Fibroblast of skin of right biceps (primary cell): ENCODE data around the gene C19orf81.

ENCODE experiments used
- DNase-seq: peaks from one replicate; pipeline ENCODE4 v3.0.0-alpha.2; 2013

The C19orf81 gene

GRCh38 chr19:50686310-50687032 is 37.2 kb downstream of the C19orf81 start:
- DNase-seq: no peak

DNA sequence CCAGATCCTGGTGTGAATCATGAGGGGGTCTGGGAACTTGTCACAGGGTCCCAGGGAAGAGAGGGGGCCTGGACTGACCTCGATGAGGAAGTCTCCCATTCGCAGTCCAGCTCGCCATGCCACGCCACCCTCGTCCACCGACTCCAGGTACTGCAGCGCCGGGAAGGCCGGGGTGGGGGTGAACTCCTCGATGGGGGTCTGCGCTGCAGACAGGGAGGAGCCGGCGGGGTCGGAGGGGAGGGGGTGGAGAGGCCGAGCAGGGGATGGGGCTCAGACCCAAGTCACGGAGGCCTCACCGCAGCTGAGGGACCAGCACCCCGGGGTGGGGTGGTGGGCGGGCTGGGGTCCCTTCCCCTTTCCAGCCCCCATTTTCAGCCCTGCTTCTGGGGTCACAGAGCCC is 39.5 kb downstream of the C19orf81 start:
- no peak for DNase-seq

DNA sequence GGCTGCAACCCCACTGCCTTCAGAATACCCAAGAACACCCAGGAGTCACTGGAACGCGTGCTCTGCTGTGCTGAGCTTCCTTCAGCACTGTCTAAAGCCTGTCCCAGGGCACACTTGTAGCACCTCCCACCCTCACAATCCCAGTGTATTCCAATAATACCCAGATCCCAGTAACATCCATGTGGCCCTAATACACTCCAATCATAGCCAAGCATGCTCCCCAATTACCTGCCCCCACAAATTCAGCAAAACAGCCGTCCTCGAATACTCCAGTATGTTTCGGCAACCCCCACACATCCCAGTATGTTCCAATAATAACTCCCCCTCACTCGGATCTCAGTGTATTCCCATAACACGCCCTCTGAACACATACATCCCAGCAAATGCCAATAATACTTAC is 41.2 kb downstream of the C19orf81 start:
- no peak for DNase-seq

- no peak for DNase-seq
Observed at GRCh38 chr19:50693064-50693975, 44.1 kb downstream of the C19orf81 start.

- no peak for DNase-seq
Observed at GRCh38 chr19:50694815-50695145, 45.5 kb downstream of the C19orf81 start.

- DNase-seq: peak; percentile 26
Observed at GRCh38 chr19:50695251-50696093, 46.2 kb downstream of the C19orf81 start.

DNA sequence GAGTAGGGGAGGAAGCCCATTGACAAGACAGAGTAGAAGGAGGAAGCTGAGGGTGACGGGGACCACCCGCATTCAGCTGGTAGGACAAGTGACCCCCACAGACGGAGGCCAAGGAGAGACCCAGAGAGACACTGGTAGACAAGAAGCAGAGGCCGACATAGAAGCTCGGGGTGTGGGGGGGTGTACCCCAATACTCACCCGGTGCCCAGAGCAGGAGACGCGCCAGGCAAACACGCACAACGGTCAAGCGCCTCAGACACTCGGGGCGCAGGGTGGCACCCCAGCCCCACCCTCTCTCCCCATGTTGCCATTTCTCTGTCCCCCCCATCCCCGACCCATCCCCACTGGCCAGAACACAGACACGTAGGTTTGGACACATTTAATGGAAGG is 46.8 kb downstream of the C19orf81 start:
- DNase-seq: no peak

GRCh38 chr19:50697414-50698124 is 48.3 kb downstream of the C19orf81 start:
- DNase-seq: no peak

DNA sequence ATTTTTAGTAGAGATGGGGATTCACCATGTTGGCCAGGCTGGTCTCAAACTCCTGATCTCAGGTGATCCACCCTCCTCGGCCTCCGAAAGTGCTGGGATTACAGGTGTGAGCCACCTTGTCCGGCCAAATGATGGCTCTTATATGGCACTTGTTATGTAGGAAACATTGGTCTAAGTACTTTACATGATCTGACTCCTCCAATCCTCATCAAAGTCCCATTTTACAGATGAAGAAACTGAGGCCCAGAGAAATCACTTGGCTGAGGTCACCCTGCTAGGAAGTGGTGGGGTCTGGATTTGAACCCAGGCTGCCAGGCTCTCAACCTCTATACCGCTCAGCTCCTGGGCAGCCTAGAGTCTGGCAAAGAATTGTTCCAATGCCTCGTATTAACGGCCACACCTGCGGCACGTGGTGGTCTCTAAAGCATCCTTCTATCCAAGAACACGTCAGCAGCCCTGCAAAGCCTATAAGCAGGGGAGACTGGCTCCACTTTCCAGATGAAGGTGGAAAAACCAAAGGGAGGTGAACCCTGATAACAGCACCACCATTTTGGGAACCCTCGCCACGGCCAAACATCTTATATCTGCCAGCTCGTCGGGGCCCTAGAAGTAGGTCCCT is 52.2 kb downstream of the C19orf81 start:
- no peak for DNase-seq

GRCh38 chr19:50702158-50702870 is 53.1 kb downstream of the C19orf81 start:
- no peak for DNase-seq

- DNase-seq: peak; percentile 47
Observed at GRCh38 chr19:50702871-50703829, 53.9 kb downstream of the C19orf81 start.

DNA sequence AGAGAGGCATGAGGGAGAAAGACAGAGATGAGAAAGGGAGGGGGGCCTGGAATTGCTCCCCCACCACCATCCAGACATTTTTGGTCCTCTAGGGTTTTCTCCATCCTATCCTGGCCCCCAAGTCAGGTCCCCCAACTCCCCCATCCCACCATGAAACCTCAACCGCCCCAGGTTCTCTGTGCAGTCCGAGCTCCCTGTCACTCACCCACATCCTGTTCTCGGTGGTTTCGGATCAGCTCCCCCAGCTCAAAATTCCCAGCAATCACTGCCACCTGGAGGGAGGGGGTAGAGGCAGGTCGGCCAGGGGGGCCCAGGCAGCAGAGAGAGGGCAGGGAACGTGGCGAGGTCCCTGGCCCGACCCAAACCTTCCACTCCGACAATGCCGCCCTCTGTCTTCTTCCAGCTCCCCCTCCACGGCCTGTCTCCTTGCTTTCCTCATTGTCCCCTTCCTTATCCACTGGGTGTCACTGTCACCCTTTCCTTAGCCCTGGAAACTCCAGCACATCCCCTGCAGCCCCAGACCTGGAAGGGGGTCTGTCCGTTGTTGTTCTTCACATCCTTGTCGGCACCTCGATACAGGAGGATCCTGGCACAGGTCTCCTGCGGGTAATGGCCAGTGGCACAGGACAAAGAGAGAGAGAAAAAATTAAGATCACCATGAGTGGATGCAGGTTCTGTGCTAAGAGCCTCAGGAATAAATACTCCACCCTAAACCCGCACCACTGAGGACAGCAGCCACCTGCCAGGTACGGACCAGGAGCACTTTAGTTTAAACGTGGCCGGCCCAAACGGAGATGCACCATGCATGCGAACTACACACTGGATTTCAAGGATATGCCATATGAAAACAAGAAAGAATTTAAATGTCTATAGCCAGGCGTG is 54.9 kb downstream of the C19orf81 start:
- DNase-seq: peak; percentile 35

- peak; percentile 82 for DNase-seq
Observed at GRCh38 chr19:50705422-50706019, 56.3 kb downstream of the C19orf81 start.

- no peak for DNase-seq
Observed at GRCh38 chr19:50706387-50706786, 57.1 kb downstream of the C19orf81 start.

- no peak for DNase-seq
Observed at GRCh38 chr19:50708179-50708879, 59.1 kb downstream of the C19orf81 start.
